HepG2 (cell line): ENCODE data around the gene HOXD3. TPM values are rescaled to one million over a fixed set of nuclear protein-coding genes. Genes with fewer than 3 reads are reported as not detected.

ENCODE experiments used
- CENPT ChIP-seq: sonication (generic); formaldehyde crosslinking; IDR thresholded peaks from 2 replicates; pipeline ENCODE4 v1.8.0; 2022; ENCODE audit warnings: low read depth, mild to moderate bottlenecking, moderate library complexity, missing genetic modification reagents
- KIAA2018 ChIP-seq: sonication (generic); formaldehyde crosslinking; IDR thresholded peaks from 2 replicates; pipeline ENCODE4 v1.5.0; 2020; ENCODE audit warnings: mild to moderate bottlenecking, missing genetic modification reagents, borderline replicate concordance
- THAP9 ChIP-seq: sonication (generic); formaldehyde crosslinking; IDR thresholded peaks from 2 replicates; pipeline ENCODE4; 2020; ENCODE audit warnings: missing genetic modification reagents, mild to moderate bottlenecking, borderline replicate concordance
- ZBTB38 ChIP-seq: sonication (generic); formaldehyde crosslinking; IDR thresholded peaks from 2 replicates; pipeline ENCODE4 v1.5.1; 2020; ENCODE audit warnings: mild to moderate bottlenecking, missing genetic modification reagents
- ZBTB39 ChIP-seq: sonication (generic); formaldehyde crosslinking; IDR thresholded peaks from 2 replicates; pipeline ENCODE4 v1.5.0; 2020; ENCODE audit warnings: missing genetic modification reagents
- ZBTB4 ChIP-seq: sonication (generic); formaldehyde crosslinking; IDR thresholded peaks from 2 replicates; pipeline ENCODE4 v1.4.0; 2020; ENCODE audit warnings: missing genetic modification reagents, mild to moderate bottlenecking, borderline replicate concordance
- ZNF558 ChIP-seq: sonication (generic); formaldehyde crosslinking; IDR thresholded peaks from 2 replicates; pipeline ENCODE4 v1.9.0; 2022; ENCODE audit warnings: mild to moderate bottlenecking, missing genetic modification reagents, borderline replicate concordance
- ZNF766 ChIP-seq: sonication (generic); formaldehyde crosslinking; IDR thresholded peaks from 2 replicates; pipeline ENCODE4 v1.5.0; 2020; ENCODE audit warnings: missing genetic modification reagents, borderline replicate concordance
- ZZZ3 ChIP-seq: sonication (generic); formaldehyde crosslinking; IDR thresholded peaks from 2 replicates; pipeline ENCODE4 v1.4.0; 2020; ENCODE audit warnings: missing genetic modification reagents, mild to moderate bottlenecking, borderline replicate concordance
- polyA plus RNA-seq, 8 experiments: library from polyadenylated mRNA; depleted of rRNA in 3 of 8; stranded (reverse) in 7 of 8; unstranded in 1 of 8; fragments of >200 nt; fragmentation: Illumina TruSeq in 4 of 8; extraction: Trizol in 4 of 8; gene quantifications; 2 replicates each; pipeline versions ENCODE4 v1.2.1 to v1.2.3, GENCODE V29; 2011 to 2016; ENCODE audit warnings: low read depth in 4 of 8, missing spikeins in 1 of 8, mixed read lengths in 1 of 8; ENCODE audit not compliant: insufficient read depth in 1 of 8
- total RNA-seq, 5 experiments: library from RNA; depleted of rRNA; stranded (reverse); fragments of >200 nt; fragmentation: Illumina TruSeq; extraction: Trizol; gene quantifications; 2 replicates each; pipeline ENCODE4 v1.2.3, GENCODE V29; 2016; ENCODE audit warnings: low read depth in 1 of 5

The HOXD3 gene
- total and polyA plus RNA-seq, 2 of the 13 experiments (the other 11 are each of a cell fraction or from before 2014, with no cell fraction given), result 0.05 to 0.09 TPM

GRCh38 chr2:176188774-176189680, 31.9 kb downstream of the HOXD3 start (continued):
- TF ChIP-seq ZBTB39 (CRISPR knock-in tag), result 0 out of 2 replicates have a peak, but pooled peaks have one; percentile 33
- peak; percentile 63; the same call in 1 of the 2 replicates for TF ChIP-seq ZBTB4
- TF ChIP-seq ZZZ3 (CRISPR knock-in tag), result 0 out of 2 replicates have a peak, but pooled peaks have one; percentile 75
- TF ChIP-seq ZNF558, result peak; percentile 52
- no peak for TF ChIP-seq KIAA2018 (CRISPR knock-in tag)
- peak; percentile 9; the same call in 1 of the 2 replicates for TF ChIP-seq THAP9 (CRISPR knock-in tag)
- peak; percentile 98 for TF ChIP-seq ZBTB38 (CRISPR knock-in tag)
- TF ChIP-seq ZNF766, result no peak
- TF ChIP-seq CENPT, result peak; percentile 22; the same call in 1 of the 2 replicates
